HepG2 (cell line): ENCODE results near the gene NGDN. TPM values are rescaled to one million over a fixed set of nuclear protein-coding genes. Genes with fewer than 3 reads are reported as not detected.

Source experiments
- ATAC-seq: fragments of 200-7000 bp; cut with Tn5 transposase; 3 replicates; pipeline ENCODE4 v1.9.1; 2020; ENCODE audit warnings: mild to moderate bottlenecking, moderate library complexity
- BruUV-seq: library from RNA; stranded (reverse); fragments of 400-500 nt; replicated peaks from 2 replicates; lab custom pipeline; 2021; lab: Mats Ljungman, UMichigan
- CTCF ChIA-PET: fragments of 300-600 bp; formaldehyde crosslinking; extraction: SDS; loops from one replicate; lab custom pipeline; 2021; ENCODE audit warnings: low total read pairs, inconsistent platforms, low intra/inter-chr PET ratio; lab: Yijun Ruan, JAX
- POLR2A ChIA-PET: fragments of 350-600 bp; sonication (Branson Sonifier 250); formaldehyde crosslinking; loops from one replicate; lab custom pipeline; 2020; ENCODE audit warnings: antibody characterized with exemption, inconsistent platforms; lab: Yijun Ruan, JAX
- DNase-seq: peaks from one replicate; pipeline ENCODE4 v3.0.0-alpha.2; 2015; ENCODE audit warnings: low spot score
- FAIRE-seq: peaks from 3 replicates; lab custom pipeline; 2011; peaks lifted over from hg19 to GRCh38; lab: Jason Lieb, UNC
- H2AFZ ChIP-seq: one replicate; pipeline ENCODE4 v1.6.1; 2011; ENCODE audit warnings: low read length, inconsistent platforms
- H3K27ac ChIP-seq: fragments of 300-600 bp; 3 replicates; pipeline ENCODE4 v1.8.0; 2011; ENCODE audit warnings: mixed run types, mild to moderate bottlenecking, mixed read lengths, low read length, inconsistent platforms; ENCODE audit not compliant: insufficient read depth; ENCODE audit errors: extremely low read length
- H3K27me3 ChIP-seq, 2 experiments: fragments of 200-600 bp in 1 of 2; 2 replicates in 1 of 2; 3 replicates in 1 of 2; pipeline versions ENCODE4 v1.6.0 to v1.8.0; 2011; ENCODE audit warnings: low read length in 2 of 2, mild to moderate bottlenecking in 2 of 2, moderate library complexity in 2 of 2, inconsistent platforms in 1 of 2; ENCODE audit not compliant: insufficient read depth in 2 of 2, control insufficient read depth in 1 of 2
- H3K36me3 ChIP-seq, 2 experiments: fragments of 200-600 bp in 1 of 2; replicated peaks in 1 of 2; 2 replicates in 1 of 2; 3 replicates in 1 of 2; pipeline versions ENCODE4 v1.5.1 to v1.8.0; 2011; ENCODE audit warnings: low read length in 2 of 2, inconsistent platforms in 1 of 2; ENCODE audit not compliant: insufficient read depth in 2 of 2, control insufficient read depth in 1 of 2
- H3K4me1 ChIP-seq: 2 replicates; pipeline ENCODE4 v1.5.1; 2012; ENCODE audit warnings: low read length, inconsistent platforms; ENCODE audit not compliant: insufficient read depth
- H3K4me2 ChIP-seq: 2 replicates; pipeline ENCODE4 v1.6.0; 2011; ENCODE audit warnings: low read depth, low read length, inconsistent platforms
- H3K4me3 ChIP-seq, 3 experiments: fragments of 200-600 bp in 1 of 3; sonication (generic), shearing (Covaris generic) in 1 of 3; replicated peaks in 1 of 3; 2 replicates each; pipeline ENCODE4 v1.5.1; 2011 to 2016; ENCODE audit warnings: low read length in 3 of 3, inconsistent platforms in 2 of 3, low read depth in 2 of 3, mild to moderate bottlenecking in 2 of 3, control low read depth in 1 of 3, mixed read lengths in 1 of 3; ENCODE audit not compliant: insufficient read depth in 1 of 3
- H3K79me2 ChIP-seq: one replicate; pipeline ENCODE4 v1.6.1; 2011; ENCODE audit warnings: low read length, inconsistent platforms; ENCODE audit not compliant: insufficient read depth
- H3K9ac ChIP-seq: 2 replicates; pipeline ENCODE4 v1.6.0; 2011; ENCODE audit warnings: mild to moderate bottlenecking, low read depth, low read length, inconsistent platforms; ENCODE audit not compliant: insufficient read depth
- H3K9me3 ChIP-seq: 2 replicates; pipeline ENCODE4 v1.5.1; 2012; ENCODE audit warnings: mild to moderate bottlenecking, low read length
- H4K20me1 ChIP-seq: 2 replicates; pipeline ENCODE4 v1.6.0; 2011; ENCODE audit warnings: inconsistent platforms, mild to moderate bottlenecking, low read length, moderate library complexity; ENCODE audit not compliant: insufficient read depth
- ETV5 ChIP-seq: IDR thresholded peaks from 2 replicates; pipeline ENCODE4 v1.6.1; 2018; ENCODE audit warnings: missing biosample characterization, missing genetic modification reagents, inconsistent platforms, borderline replicate concordance
- KMT2A ChIP-seq: sonication (generic); formaldehyde crosslinking; IDR thresholded peaks from 2 replicates; pipeline ENCODE4 v1.4.0; 2020; ENCODE audit warnings: missing genetic modification reagents
- POLR2A ChIP-seq, 2 experiments: IDR thresholded peaks; 2 replicates each; pipeline ENCODE4 v1.6.1; 2011; ENCODE audit warnings: low read depth in 2 of 2, low read length in 2 of 2, mild to moderate bottlenecking in 1 of 2, moderate library complexity in 1 of 2; ENCODE audit not compliant: insufficient read depth in 1 of 2
- ZFX ChIP-seq: sonication (generic); formaldehyde crosslinking; IDR thresholded peaks from 2 replicates; pipeline ENCODE4 v1.4.0; 2020; ENCODE audit warnings: mild to moderate bottlenecking, low read depth, missing genetic modification reagents, moderate library complexity
- ZNF512B ChIP-seq: sonication (generic); formaldehyde crosslinking; IDR thresholded peaks from 2 replicates; pipeline ENCODE4 v1.5.1; 2020; ENCODE audit warnings: missing genetic modification reagents, mild to moderate bottlenecking, borderline replicate concordance
- ZNF589 ChIP-seq: sonication (generic); formaldehyde crosslinking; conservative IDR thresholded peaks from 2 replicates; pipeline ENCODE4 v1.8.0; 2022; ENCODE audit warnings: mild to moderate bottlenecking, moderate library complexity, missing genetic modification reagents
- WGBS: methylation state at CpG from one replicate; pipeline ENCODE4 v1.1.6; 2017; ENCODE audit warnings: low lambda C conversion rate; 5-methylcytosine and 5-hydroxymethylcytosine counted together
- in situ Hi-C: cut with HindIII; loops from 2 replicates; pipeline ENCODE4 v1.10.0; 2017; ENCODE audit warnings: low pct_unique_long_range_greater_than_20kb; ENCODE audit not compliant: extremely low pct_ligation_motif_present
- intact Hi-C: fragments of 100-400 bp; cut with micrococcal nuclease; formaldehyde crosslinking; loops from one replicate; pipeline ENCODE4 v1.10.0; 2022; ENCODE audit not compliant: unreplicated experiment
- polyA plus RNA-seq, 8 experiments: library from polyadenylated mRNA; depleted of rRNA in 3 of 8; stranded (reverse) in 7 of 8; unstranded in 1 of 8; fragments of >200 nt; fragmentation: Illumina TruSeq in 4 of 8; extraction: Trizol in 4 of 8; gene quantifications; 2 replicates each; pipeline versions ENCODE4 v1.2.1 to v1.2.3, GENCODE V29; 2011 to 2016; ENCODE audit warnings: low read depth in 4 of 8, missing spikeins in 1 of 8, mixed read lengths in 1 of 8; ENCODE audit not compliant: insufficient read depth in 1 of 8
- total RNA-seq, 5 experiments: library from RNA; depleted of rRNA; stranded (reverse); fragments of >200 nt; fragmentation: Illumina TruSeq; extraction: Trizol; gene quantifications; 2 replicates each; pipeline ENCODE4 v1.2.3, GENCODE V29; 2016; ENCODE audit warnings: low read depth in 1 of 5
- TF ChIP-seq, protein P1 (sequence below), 2 experiments: sonication (generic) in 1 of 2; formaldehyde crosslinking in 1 of 2; IDR thresholded peaks; 2 replicates each; pipeline versions ENCODE4 v1.5.1 to v1.6.1; 2011 to 2020; ENCODE audit warnings: borderline replicate concordance in 1 of 2, low read depth in 1 of 2, low read length in 1 of 2, mild to moderate bottlenecking in 1 of 2, missing genetic modification reagents in 1 of 2, moderate library complexity in 1 of 2
- TF ChIP-seq, protein P2 (sequence below): sonication (generic); formaldehyde crosslinking; IDR thresholded peaks from 2 replicates; pipeline ENCODE4 v1.8.0; 2022; ENCODE audit warnings: mild to moderate bottlenecking, missing genetic modification reagents, moderate library complexity

Gene NGDN
- total and polyA plus RNA-seq, 2 of the 13 experiments (the other 11 are each of a cell fraction or from before 2014, with no cell fraction given), result 154 to 216 TPM

GRCh38 chr14:23437133-23438100 lies 32.1 kb upstream of the NGDN start (continued):
- TF ChIP-seq, protein P1, sequence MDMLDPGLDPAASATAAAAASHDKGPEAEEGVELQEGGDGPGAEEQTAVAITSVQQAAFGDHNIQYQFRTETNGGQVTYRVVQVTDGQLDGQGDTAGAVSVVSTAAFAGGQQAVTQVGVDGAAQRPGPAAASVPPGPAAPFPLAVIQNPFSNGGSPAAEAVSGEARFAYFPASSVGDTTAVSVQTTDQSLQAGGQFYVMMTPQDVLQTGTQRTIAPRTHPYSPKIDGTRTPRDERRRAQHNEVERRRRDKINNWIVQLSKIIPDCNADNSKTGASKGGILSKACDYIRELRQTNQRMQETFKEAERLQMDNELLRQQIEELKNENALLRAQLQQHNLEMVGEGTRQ (IDR thresholded peaks at IDR 0.05; ENCODE audit: low read depth, low read length), result 0 out of 2 replicates have a peak, but pooled peaks have one; percentile 10
- TF ChIP-seq, protein P1 (CRISPR knock-in tag; IDR thresholded peaks at IDR 0.05; ENCODE audit: borderline replicate concordance), result no peak
- no peak for TF ChIP-seq KMT2A (CRISPR knock-in tag)
- TF ChIP-seq POLR2A (IDR thresholded peaks at IDR 0.05; ENCODE audit: insufficient read depth in 1 of 2, low read depth in 2 of 2, low read length in 2 of 2), result no peak
- TF ChIP-seq, all 625 proteins: peak for 4

GRCh38 chr14:23438101-23438971 lies 31.2 kb upstream of the NGDN start:
- H4K20me1 ChIP-seq, result no peaks in the 10 kb centered on the region
- in situ Hi-C loops (no loop called here), intact Hi-C loops (no loop called here)
- BruUV-seq, result no TSS peak
- ChIA-PET POLR2A (no interaction called here), CTCF (no interaction called here)
- H3K4me2 ChIP-seq, result peak overlapping the region; percentile 16
- no peak for TF ChIP-seq ETV5 (CRISPR knock-in tag)
- TF ChIP-seq ZFX (CRISPR knock-in tag), result 0 out of 2 replicates have a peak, but pooled peaks have one; percentile 3
- TF ChIP-seq ZNF512B, result no peak
- TF ChIP-seq, protein P2, sequence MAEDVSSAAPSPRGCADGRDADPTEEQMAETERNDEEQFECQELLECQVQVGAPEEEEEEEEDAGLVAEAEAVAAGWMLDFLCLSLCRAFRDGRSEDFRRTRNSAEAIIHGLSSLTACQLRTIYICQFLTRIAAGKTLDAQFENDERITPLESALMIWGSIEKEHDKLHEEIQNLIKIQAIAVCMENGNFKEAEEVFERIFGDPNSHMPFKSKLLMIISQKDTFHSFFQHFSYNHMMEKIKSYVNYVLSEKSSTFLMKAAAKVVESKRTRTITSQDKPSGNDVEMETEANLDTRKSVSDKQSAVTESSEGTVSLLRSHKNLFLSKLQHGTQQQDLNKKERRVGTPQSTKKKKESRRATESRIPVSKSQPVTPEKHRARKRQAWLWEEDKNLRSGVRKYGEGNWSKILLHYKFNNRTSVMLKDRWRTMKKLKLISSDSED, result no peak
- no peak for TF ChIP-seq ZNF589 (CRISPR knock-in tag)
- DNase-seq (no peak), FAIRE-seq (no peak), ATAC-seq (no peak)
- no peaks in the 10 kb centered on the region for H3K79me2 ChIP-seq
- H3K27ac ChIP-seq, result no peak overlapping the region
- H3K9ac ChIP-seq, result no peak overlapping the region
- WGBS, result 43% methylated on average over 15 of the region's 15 CpGs
- no peak overlapping the region for H3K4me3 ChIP-seq
- H3K9me3 ChIP-seq, result no peaks in the 10 kb centered on the region
- H3K36me3 ChIP-seq, result no peaks in the 10 kb centered on the region
- peaks cover 43% of the 10 kb centered on the region for H3K4me1 ChIP-seq
- no peak overlapping the region for H2AFZ ChIP-seq
- H3K27me3 ChIP-seq, result peaks cover 16 to 76% of the 10 kb centered on the region in 2 experiments
